ENCODE data around the gene COL5A1.

Gene COL5A1

GRCh38 chr9:134618833-134619447 lies 22.7 kb upstream of the COL5A1 start:
- Mint-ChIP-seq H3K36me3 (no peaks in the 10 kb centered on the region), H3K4me3 (no peak overlapping the region), H3K27me3 (peaks cover 9% of the 10 kb centered on the region), H3K27ac (no peak overlapping the region), H3K4me1 (ENCODE audit: low read depth) (no peaks in the 10 kb centered on the region), H3K9me3 (ENCODE audit: low read depth) (no peaks in the 10 kb centered on the region)

DNA sequence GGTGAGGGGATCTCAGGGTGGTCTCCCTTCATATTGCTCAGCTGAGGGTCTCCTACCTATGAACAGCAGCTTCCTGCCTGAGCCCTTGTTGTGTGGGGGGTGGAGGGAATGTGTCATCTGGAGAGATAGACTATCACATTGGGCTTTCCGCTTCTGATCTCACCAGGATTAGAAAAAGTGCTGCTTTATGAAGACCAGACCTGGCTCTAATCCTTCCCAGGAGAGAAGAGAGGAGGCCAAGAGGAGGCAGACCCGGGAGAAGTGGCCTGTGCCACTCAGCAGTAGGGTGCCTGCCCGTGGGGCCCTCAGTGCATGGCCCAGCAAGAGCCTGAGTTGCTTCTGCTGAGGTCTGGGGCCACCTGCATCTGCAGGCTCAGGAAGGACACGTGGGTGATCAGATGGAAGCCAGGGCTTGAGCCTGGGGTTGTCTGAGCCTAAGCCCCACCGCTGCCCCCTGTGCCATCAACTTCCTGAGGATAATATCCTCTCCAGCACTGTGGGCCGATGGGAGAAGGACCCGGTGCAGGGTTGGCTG lies 22.1 kb upstream of the COL5A1 start:
- no peak overlapping the region for H3K4me3 Mint-ChIP-seq

GRCh38 chr9:134619983-134620661 lies 21.5 kb upstream of the COL5A1 start:
- Mint-ChIP-seq H3K9me3 (ENCODE audit: low read depth) (no peaks in the 10 kb centered on the region), H3K4me1 (ENCODE audit: low read depth) (no peaks in the 10 kb centered on the region)

More for the DNA sequence above, 22.1 kb upstream of the COL5A1 start:
- Mint-ChIP-seq H3K27ac (no peak overlapping the region), H3K9me3 (ENCODE audit: low read depth) (no peaks in the 10 kb centered on the region), H3K4me1 (ENCODE audit: low read depth) (no peaks in the 10 kb centered on the region), H3K36me3 (no peaks in the 10 kb centered on the region), H3K27me3 (peaks cover 9% of the 10 kb centered on the region)

DNA sequence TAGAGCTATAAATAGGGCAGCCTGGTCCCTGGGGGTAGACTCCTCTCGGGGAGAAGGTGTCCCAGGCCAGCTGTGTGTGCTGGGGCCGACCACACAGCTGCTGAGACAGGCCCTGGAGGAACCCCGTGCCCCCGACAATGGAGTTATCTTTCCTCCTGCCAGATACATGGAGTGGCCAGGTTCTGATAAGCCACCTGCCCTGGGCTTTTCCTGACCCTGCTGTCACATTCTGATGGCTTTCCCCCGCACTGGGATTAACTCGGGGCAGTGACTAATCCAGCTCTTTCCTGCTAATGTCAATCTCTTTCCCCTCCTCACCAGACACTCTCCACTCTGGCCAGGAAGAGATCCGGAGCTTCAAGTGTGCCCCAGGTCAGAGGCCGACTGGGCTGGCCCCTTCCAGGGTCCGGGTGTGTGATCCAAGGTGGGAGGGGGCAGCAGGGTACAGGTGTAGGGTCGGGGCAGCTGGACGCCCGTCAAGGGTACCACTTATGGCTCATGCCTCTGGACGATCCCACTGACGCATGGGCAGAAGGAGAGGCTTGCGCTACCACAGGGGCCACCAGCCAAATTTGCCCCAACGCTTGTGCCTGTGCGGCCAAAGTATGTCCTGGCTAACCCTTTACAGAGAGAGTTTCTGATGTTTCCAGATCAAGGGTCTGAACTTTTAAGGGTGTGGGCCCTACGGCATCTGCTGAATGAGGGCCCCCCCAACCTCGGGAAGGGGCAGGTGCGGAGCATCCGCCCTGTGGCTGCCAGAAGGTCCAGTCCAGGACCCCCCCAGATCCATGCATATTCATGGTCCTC lies 20.6 kb upstream of the COL5A1 start:
- no peak overlapping the region for H3K4me3 Mint-ChIP-seq
- H3K27ac Mint-ChIP-seq = no peak overlapping the region
- H3K36me3 Mint-ChIP-seq = no peaks in the 10 kb centered on the region
- H3K27me3 Mint-ChIP-seq = peaks cover 6% of the 10 kb centered on the region
- no peaks in the 10 kb centered on the region for H3K9me3 Mint-ChIP-seq (ENCODE audit: low read depth)
- no peaks in the 10 kb centered on the region for H3K4me1 Mint-ChIP-seq (ENCODE audit: low read depth)

More at GRCh38 chr9:134619983-134620661, 21.5 kb upstream of the COL5A1 start:
- Mint-ChIP-seq H3K4me3 (no peak overlapping the region), H3K36me3 (no peaks in the 10 kb centered on the region), H3K27ac (no peak overlapping the region), H3K27me3 (peaks cover 9% of the 10 kb centered on the region)

DNA sequence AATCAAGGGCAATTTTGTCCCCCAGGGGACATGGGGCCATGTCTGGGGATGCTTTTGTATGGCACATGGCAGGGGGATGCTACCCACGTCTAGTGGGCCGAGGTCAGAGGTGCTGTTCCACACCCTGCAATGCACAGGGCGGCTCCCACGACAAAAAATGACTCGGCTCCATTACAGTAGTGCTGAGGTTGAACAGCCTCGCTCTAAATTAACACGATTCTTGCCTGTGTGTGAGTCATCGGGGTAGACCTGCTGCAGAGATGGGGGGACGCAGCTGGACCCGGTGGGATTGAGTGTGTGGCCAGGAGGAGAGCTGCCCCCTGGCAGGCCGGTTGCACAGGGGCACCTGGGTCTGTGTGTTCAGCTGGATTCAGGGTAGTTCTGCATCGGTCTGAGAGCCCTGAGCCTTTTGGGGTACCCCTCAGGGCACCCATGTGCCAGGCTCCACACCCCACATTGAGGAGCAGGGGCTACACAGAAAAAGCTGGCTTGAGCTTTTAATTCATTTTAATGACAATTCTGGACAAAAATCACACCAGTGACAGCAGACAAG lies 20.0 kb upstream of the COL5A1 start:
- Mint-ChIP-seq H3K9me3 (ENCODE audit: low read depth) (no peaks in the 10 kb centered on the region), H3K27ac (no peak overlapping the region), H3K4me3 (no peak overlapping the region), H3K27me3 (peaks cover 6% of the 10 kb centered on the region), H3K4me1 (ENCODE audit: low read depth) (no peaks in the 10 kb centered on the region), H3K36me3 (no peaks in the 10 kb centered on the region)

- H3K36me3 Mint-ChIP-seq = no peaks in the 10 kb centered on the region
- H3K27me3 Mint-ChIP-seq = peaks cover 6% of the 10 kb centered on the region
- H3K4me3 Mint-ChIP-seq = no peak overlapping the region
- H3K9me3 Mint-ChIP-seq (ENCODE audit: low read depth) = no peaks in the 10 kb centered on the region
- no peak overlapping the region for H3K27ac Mint-ChIP-seq
- no peaks in the 10 kb centered on the region for H3K4me1 Mint-ChIP-seq (ENCODE audit: low read depth)
These were observed 18.7 kb upstream of the COL5A1 start for GRCh38 chr9:134622896-134623257.

DNA sequence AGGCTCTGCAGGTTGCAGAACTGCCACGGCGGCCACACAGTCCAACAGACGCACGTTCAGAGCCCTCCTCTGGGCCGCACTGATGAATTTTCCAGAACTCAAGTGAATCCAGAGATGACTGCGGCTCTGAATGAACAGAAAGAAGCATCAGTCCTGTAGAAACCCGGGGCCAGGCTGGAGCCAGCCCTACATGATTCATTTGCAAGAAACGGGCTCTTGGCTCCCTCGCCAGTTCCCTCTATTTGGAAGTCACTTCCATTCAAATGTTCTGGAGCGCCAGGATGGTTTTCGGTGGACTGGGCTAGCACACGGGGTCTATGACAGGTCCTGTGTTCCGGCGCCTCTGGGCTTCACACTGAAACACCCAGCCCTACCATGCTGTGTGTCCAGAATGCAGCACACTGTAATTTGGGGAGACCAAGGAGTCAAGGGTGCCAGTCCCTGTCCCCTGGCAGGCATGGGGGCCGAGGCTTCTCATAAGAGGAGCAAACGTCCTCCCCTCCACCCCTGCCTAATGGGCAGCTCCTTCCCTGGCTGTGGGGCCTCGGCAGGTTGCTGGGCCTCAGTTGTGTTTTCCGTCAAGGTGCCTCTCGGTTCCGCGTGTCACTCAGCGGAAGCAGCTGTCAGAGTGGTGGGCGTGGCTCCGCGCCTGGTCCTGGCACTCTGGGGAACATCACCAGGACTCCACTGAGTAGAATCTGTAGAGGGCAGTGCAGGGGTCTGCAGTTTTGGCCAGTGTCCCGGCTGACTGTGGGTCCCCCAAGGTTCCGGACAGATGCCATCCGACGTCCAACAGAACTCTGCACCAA lies 18.1 kb upstream of the COL5A1 start:
- Mint-ChIP-seq H3K27ac (no peak overlapping the region), H3K36me3 (no peaks in the 10 kb centered on the region), H3K9me3 (ENCODE audit: low read depth) (no peaks in the 10 kb centered on the region), H3K4me3 (no peak overlapping the region), H3K4me1 (ENCODE audit: low read depth) (no peaks in the 10 kb centered on the region), H3K27me3 (peaks cover 2% of the 10 kb centered on the region)

- H3K9me3 Mint-ChIP-seq (ENCODE audit: low read depth) = no peaks in the 10 kb centered on the region
- H3K4me3 Mint-ChIP-seq = no peak overlapping the region
- no peaks in the 10 kb centered on the region for H3K4me1 Mint-ChIP-seq (ENCODE audit: low read depth)
- H3K27ac Mint-ChIP-seq = peak overlapping the region; percentile 11
- no peaks in the 10 kb centered on the region for H3K36me3 Mint-ChIP-seq
- peaks cover 2% of the 10 kb centered on the region for H3K27me3 Mint-ChIP-seq
These were observed 17.4 kb upstream of the COL5A1 start for GRCh38 chr9:134624137-134624591.

- no peak overlapping the region for H3K4me3 Mint-ChIP-seq
- no peaks in the 10 kb centered on the region for H3K9me3 Mint-ChIP-seq (ENCODE audit: low read depth)
- no peaks in the 10 kb centered on the region for H3K27me3 Mint-ChIP-seq
- no peaks in the 10 kb centered on the region for H3K4me1 Mint-ChIP-seq (ENCODE audit: low read depth)
- no peak overlapping the region for H3K27ac Mint-ChIP-seq
- H3K36me3 Mint-ChIP-seq = no peaks in the 10 kb centered on the region
These were observed 16.9 kb upstream of the COL5A1 start for GRCh38 chr9:134624621-134625181.

DNA sequence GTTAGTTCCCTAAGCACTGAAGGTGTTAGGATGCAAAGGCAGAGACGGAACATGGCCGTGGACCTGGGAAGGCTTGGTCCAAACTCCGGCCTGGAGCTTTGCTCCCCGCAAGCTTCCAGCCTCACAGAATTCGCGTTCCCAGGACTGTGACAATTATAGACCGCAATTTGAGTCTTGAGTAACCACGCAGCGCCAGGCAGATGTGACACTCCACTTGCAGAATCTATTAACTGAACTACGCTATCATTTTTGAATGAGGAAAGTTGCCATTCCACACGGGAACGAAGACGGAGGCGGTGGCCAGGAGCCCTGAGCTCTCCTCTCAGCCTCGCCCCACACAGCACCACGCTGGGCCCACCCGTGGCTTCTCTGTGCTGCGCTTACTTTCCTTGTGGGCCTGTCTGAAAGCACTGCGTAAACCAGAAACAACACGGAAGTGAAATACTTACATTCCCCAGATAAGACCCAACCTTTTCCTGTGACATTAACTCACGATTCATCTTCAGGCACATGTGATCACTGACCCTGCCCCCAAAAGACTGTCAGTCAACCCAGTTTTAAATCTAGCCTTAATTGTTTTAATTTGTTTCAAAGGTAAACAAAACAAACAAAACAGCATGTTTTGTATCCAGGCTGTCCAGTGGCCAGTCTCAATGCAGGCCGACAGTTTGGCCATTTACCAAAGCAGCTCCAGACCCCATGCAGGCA lies 16.1 kb upstream of the COL5A1 start:
- Mint-ChIP-seq H3K9me3 (ENCODE audit: low read depth) (no peaks in the 10 kb centered on the region), H3K4me1 (ENCODE audit: low read depth) (no peaks in the 10 kb centered on the region), H3K36me3 (no peaks in the 10 kb centered on the region), H3K27ac (no peak overlapping the region), H3K27me3 (no peaks in the 10 kb centered on the region), H3K4me3 (no peak overlapping the region)

DNA sequence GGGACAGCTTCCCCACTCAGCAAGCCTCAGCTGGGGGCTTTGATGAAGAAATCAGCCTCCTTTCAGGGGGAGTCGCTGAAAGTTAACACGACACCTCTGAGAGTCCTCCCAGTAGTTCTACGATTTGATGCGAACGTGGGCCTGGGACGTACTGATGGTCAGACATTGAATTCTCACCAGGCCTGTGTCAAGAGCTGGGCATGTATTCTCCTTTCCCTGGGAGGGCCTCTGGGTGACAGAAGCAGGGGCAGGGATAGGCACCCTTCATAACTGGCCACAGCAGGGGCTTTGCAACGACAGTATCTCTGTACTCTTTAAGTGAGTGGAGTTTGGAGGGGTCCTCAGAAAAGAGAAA lies 15.6 kb upstream of the COL5A1 start:
- Mint-ChIP-seq H3K4me1 (ENCODE audit: low read depth) (no peaks in the 10 kb centered on the region), H3K9me3 (ENCODE audit: low read depth) (no peaks in the 10 kb centered on the region), H3K36me3 (no peaks in the 10 kb centered on the region), H3K27ac (no peak overlapping the region), H3K27me3 (no peaks in the 10 kb centered on the region), H3K4me3 (no peak overlapping the region)

GRCh38 chr9:134626571-134627416 lies 14.8 kb upstream of the COL5A1 start:
- H3K4me1 Mint-ChIP-seq (ENCODE audit: low read depth) = no peaks in the 10 kb centered on the region
- no peaks in the 10 kb centered on the region for H3K9me3 Mint-ChIP-seq (ENCODE audit: low read depth)
- no peak overlapping the region for H3K27ac Mint-ChIP-seq
- no peak overlapping the region for H3K4me3 Mint-ChIP-seq
- no peaks in the 10 kb centered on the region for H3K36me3 Mint-ChIP-seq
- no peaks in the 10 kb centered on the region for H3K27me3 Mint-ChIP-seq

Measured in activated naive CD8-positive, alpha-beta T cell (primary cell).